Measurements from ENCODE around the gene SLC25A41. TPM values are rescaled to one million over a fixed set of nuclear protein-coding genes. Genes with fewer than 3 reads are reported as not detected.

Gene SLC25A41
- total and polyA plus RNA-seq, 2 of the 13 experiments (the other 11 are each of a cell fraction or from before 2014, with no cell fraction given) = 0.33 to 0.95 TPM

DNA sequence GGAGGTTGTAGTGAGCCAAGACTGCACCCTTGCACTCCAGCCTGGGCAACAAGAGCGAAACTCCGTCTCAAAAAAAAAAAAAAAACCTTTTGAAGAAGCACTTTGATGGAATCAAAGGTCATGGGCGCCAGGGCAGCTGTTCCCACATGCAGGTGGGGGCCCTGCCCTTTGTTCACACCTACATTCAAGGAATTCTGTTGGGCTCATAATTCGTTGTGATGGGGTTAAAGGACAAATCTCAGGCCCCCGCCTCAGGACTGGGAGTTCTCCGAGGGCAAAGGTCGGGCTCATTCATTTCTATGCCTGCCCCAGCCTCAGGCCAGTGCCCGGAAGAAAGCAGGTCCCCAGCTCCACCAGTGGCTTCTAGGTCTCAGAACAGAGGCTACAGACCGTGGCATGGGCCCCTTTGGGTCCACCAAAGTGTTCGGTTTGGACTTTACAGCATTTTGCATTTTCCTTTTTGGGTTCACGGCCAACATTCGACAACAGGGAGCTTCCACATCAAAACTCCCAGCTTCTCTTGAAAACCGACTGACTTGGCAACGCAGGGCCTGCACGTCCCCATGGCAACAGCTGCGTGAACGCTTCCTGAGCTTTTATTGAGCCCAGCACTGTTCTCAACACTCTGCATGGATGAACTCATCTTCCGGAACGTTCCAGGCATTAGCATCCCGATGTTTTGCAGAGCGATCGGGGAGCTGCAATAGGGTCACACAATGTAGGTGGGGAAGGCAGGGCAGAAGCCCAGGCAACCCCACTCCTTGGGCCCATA lies 30.5 kb downstream of the SLC25A41 start (continued):
- TF ChIP-seq, protein P1, sequence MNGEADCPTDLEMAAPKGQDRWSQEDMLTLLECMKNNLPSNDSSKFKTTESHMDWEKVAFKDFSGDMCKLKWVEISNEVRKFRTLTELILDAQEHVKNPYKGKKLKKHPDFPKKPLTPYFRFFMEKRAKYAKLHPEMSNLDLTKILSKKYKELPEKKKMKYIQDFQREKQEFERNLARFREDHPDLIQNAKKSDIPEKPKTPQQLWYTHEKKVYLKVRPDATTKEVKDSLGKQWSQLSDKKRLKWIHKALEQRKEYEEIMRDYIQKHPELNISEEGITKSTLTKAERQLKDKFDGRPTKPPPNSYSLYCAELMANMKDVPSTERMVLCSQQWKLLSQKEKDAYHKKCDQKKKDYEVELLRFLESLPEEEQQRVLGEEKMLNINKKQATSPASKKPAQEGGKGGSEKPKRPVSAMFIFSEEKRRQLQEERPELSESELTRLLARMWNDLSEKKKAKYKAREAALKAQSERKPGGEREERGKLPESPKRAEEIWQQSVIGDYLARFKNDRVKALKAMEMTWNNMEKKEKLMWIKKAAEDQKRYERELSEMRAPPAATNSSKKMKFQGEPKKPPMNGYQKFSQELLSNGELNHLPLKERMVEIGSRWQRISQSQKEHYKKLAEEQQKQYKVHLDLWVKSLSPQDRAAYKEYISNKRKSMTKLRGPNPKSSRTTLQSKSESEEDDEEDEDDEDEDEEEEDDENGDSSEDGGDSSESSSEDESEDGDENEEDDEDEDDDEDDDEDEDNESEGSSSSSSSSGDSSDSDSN (CRISPR knock-in tag; IDR thresholded peaks at IDR 0.05) = no peak; the same call in 1 of the 2 replicates
- TF ChIP-seq, protein P2, sequence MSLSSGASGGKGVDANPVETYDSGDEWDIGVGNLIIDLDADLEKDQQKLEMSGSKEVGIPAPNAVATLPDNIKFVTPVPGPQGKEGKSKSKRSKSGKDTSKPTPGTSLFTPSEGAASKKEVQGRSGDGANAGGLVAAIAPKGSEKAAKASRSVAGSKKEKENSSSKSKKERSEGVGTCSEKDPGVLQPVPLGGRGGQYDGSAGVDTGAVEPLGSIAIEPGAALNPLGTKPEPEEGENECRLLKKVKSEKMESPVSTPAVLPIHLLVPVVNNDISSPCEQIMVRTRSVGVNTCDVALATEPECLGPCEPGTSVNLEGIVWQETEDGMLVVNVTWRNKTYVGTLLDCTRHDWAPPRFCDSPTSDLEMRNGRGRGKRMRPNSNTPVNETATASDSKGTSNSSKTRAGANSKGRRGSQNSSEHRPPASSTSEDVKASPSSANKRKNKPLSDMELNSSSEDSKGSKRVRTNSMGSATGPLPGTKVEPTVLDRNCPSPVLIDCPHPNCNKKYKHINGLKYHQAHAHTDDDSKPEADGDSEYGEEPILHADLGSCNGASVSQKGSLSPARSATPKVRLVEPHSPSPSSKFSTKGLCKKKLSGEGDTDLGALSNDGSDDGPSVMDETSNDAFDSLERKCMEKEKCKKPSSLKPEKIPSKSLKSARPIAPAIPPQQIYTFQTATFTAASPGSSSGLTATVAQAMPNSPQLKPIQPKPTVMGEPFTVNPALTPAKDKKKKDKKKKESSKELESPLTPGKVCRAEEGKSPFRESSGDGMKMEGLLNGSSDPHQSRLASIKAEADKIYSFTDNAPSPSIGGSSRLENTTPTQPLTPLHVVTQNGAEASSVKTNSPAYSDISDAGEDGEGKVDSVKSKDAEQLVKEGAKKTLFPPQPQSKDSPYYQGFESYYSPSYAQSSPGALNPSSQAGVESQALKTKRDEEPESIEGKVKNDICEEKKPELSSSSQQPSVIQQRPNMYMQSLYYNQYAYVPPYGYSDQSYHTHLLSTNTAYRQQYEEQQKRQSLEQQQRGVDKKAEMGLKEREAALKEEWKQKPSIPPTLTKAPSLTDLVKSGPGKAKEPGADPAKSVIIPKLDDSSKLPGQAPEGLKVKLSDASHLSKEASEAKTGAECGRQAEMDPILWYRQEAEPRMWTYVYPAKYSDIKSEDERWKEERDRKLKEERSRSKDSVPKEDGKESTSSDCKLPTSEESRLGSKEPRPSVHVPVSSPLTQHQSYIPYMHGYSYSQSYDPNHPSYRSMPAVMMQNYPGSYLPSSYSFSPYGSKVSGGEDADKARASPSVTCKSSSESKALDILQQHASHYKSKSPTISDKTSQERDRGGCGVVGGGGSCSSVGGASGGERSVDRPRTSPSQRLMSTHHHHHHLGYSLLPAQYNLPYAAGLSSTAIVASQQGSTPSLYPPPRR (CRISPR knock-in tag; IDR thresholded peaks at IDR 0.05; ENCODE audit: borderline replicate concordance) = peak; percentile 29; the same call in 1 of the 2 replicates
- TF ChIP-seq KAT7 (CRISPR knock-in tag; IDR thresholded peaks at IDR 0.05; ENCODE audit: borderline replicate concordance) (no peak), RFX3 (CRISPR knock-in tag; IDR thresholded peaks at IDR 0.05) (peak; percentile 86), ZNF614 (CRISPR knock-in tag; IDR thresholded peaks at IDR 0.05; ENCODE audit: borderline replicate concordance) (0 out of 2 replicates have a peak, but pooled peaks have one; percentile 12), HOXD1 (CRISPR knock-in tag; IDR thresholded peaks at IDR 0.05) (no peak), ZBTB7B (CRISPR knock-in tag; IDR thresholded peaks at IDR 0.05) (peak; percentile 41; the same call in 1 of the 2 replicates), TAF1 (CRISPR knock-in tag; IDR thresholded peaks at IDR 0.05) (no peak), SMAD3 (CRISPR knock-in tag; IDR thresholded peaks at IDR 0.05) (no peak), HNRNPK (IDR thresholded peaks at IDR 0.05; ENCODE audit: low read depth, low read length, poor library complexity, severe bottlenecking) (no peak), ZFP82 (CRISPR knock-in tag; IDR thresholded peaks at IDR 0.05; ENCODE audit: borderline replicate concordance) (no peak), RAD21 (CRISPR knock-in tag; IDR thresholded peaks at IDR 0.05) (no peak), PITX1 (CRISPR knock-in tag; IDR thresholded peaks at IDR 0.05) (0 out of 2 replicates have a peak, but pooled peaks have one; percentile 21), IRF2 (CRISPR knock-in tag; IDR thresholded peaks at IDR 0.05) (no peak), SKI (IDR thresholded peaks at IDR 0.05; ENCODE audit: partially characterized antibody) (no peak), THAP11 (CRISPR knock-in tag; IDR thresholded peaks at IDR 0.05) (peak; percentile 41), ZNF556 (CRISPR knock-in tag; IDR thresholded peaks at IDR 0.05; ENCODE audit: borderline replicate concordance) (no peak; the same call in 1 of the 2 replicates), PLRG1 (conservative IDR thresholded peaks at IDR 0.05) (no peak)
- TF ChIP-seq, protein P3, sequence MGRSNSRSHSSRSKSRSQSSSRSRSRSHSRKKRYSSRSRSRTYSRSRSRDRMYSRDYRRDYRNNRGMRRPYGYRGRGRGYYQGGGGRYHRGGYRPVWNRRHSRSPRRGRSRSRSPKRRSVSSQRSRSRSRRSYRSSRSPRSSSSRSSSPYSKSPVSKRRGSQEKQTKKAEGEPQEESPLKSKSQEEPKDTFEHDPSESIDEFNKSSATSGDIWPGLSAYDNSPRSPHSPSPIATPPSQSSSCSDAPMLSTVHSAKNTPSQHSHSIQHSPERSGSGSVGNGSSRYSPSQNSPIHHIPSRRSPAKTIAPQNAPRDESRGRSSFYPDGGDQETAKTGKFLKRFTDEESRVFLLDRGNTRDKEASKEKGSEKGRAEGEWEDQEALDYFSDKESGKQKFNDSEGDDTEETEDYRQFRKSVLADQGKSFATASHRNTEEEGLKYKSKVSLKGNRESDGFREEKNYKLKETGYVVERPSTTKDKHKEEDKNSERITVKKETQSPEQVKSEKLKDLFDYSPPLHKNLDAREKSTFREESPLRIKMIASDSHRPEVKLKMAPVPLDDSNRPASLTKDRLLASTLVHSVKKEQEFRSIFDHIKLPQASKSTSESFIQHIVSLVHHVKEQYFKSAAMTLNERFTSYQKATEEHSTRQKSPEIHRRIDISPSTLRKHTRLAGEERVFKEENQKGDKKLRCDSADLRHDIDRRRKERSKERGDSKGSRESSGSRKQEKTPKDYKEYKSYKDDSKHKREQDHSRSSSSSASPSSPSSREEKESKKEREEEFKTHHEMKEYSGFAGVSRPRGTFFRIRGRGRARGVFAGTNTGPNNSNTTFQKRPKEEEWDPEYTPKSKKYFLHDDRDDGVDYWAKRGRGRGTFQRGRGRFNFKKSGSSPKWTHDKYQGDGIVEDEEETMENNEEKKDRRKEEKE (IDR thresholded peaks at IDR 0.05) = no peak
- TF ChIP-seq, protein P4, sequence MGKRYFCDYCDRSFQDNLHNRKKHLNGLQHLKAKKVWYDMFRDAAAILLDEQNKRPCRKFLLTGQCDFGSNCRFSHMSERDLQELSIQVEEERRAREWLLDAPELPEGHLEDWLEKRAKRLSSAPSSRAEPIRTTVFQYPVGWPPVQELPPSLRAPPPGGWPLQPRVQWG (CRISPR knock-in tag; IDR thresholded peaks at IDR 0.05; ENCODE audit: borderline replicate concordance, low read depth) = no peak

Measured in HepG2 (cell line).